CD4-positive, alpha-beta T cell treated with Interleukin-15 for 4 hours (primary cell): Measurements from ENCODE around the gene LHPP.

Experiments used
- DNase-seq: peaks from one replicate; pipeline ENCODE4 v3.0.0-alpha.2; 2020; ENCODE audit warnings: low spot score

The LHPP gene

GRCh38 chr10:124658591-124659242 lies 197.1 kb downstream of the LHPP start:
- DNase-seq = no peak

DNA sequence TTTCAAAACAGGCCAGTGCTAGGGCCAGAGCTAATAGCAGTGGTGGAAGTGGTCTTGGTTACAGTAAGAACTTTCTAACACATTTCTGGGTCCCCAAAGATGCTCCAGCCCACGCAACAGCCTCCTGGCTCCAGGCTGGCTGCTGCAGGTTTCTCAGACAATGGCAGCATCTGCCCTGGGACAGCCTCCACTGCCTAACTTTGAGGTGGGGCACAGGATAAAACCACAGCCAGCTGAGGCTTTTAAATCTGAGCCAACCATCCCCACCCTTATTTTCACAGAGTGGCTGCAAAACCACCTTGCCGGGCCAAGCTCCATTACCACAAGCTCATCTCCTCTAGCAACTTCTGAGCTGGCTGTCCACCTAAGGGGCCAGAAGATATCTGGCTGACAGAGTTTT lies 197.8 kb downstream of the LHPP start:
- DNase-seq = peak; percentile 33

DNA sequence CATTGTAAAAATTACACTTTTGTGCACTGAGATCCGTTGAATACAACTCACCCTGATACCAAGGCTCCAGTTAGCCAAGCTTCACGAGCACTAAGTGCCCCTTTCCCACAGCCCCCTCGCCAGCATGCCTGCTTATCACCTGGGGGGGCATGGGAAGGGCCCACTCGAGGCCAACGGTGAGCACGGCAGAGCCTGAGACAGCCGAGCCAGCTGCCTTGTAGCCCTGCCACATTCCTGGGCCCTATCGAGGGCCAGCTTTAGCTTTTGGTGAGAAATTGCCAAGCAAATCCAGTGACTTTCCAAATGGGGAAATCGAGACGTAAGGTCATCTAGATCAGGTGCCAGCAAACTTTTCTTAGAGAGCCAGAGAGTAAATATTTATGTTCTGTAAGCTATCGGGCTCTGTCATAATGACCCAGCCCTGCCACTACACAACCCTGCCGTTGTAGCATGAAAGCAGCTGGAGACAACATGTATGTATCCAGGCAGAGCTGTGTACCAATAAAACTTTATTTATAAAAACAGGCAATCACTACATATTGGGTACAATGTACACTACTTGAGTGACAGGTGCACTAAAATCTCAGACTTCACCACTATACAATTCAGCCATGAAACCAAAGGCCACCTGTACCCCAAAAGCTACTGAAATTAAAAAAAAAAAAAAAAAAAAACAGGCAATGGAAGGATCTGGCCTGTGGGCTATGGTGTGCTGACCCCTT lies 198.9 kb downstream of the LHPP start:
- DNase-seq = no peak

DNA sequence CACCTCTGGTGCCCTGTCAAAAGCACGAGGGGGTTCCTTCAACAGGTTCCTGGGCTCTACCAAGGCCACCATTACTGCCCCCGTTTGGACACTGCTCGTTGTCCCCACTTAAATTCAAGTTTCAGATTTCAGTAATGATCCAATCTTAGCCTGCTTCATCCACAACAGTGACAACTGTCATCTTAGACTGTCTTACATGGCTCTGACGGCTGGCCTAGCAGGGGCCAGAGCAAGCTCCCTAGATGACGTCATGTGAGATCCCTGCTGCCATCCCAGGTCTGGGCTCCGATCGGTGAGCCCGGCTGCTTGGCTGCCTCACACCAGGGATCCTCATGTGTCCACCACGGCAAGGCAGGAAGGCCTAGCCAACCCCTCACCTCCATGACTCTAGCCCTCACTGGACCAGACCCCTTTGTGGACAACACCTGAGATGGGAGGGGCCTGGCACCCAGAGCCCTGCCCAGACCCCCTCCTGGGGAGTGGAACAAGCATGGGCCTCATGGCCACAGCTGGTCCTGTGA lies 200.1 kb downstream of the LHPP start:
- no peak for DNase-seq

- no peak for DNase-seq
These were observed 201.6 kb downstream of the LHPP start for GRCh38 chr10:124663228-124663627.
